PFSK-1 (cell line): ENCODE results near the gene FAM234B.

Source experiments
- FOXP2 ChIP-seq: optimal IDR thresholded peaks from 2 replicates; pipeline ENCODE3; 2011; ENCODE audit warnings: borderline replicate concordance, control low read depth, inconsistent platforms; ENCODE audit not compliant: insufficient read depth; ENCODE audit errors: extremely low read length, extremely low read depth
- POLR2AphosphoS5 ChIP-seq: IDR thresholded peaks from 2 replicates; pipeline ENCODE4 v1.6.1; 2012; ENCODE audit warnings: low read depth, mild to moderate bottlenecking, control low read depth, low read length, moderate library complexity
- SIN3A ChIP-seq: IDR thresholded peaks from 2 replicates; pipeline ENCODE4 v1.6.1; 2012; ENCODE audit warnings: mild to moderate bottlenecking, low read length, moderate library complexity, borderline replicate concordance; ENCODE audit not compliant: insufficient read depth
- TAF1 ChIP-seq: IDR thresholded peaks from 2 replicates; pipeline ENCODE4 v1.6.1; 2012; ENCODE audit warnings: low read length, control low read depth, borderline replicate concordance; ENCODE audit not compliant: insufficient read depth
- TF ChIP-seq, protein P1 (sequence below), 2 experiments: IDR thresholded peaks; 2 replicates each; pipeline versions ENCODE4 v1.6.1 to v1.8.0; 2011 to 2012; ENCODE audit warnings: low read depth in 2 of 2, low read length in 2 of 2, control low read depth in 1 of 2, inconsistent platforms in 1 of 2, mild to moderate bottlenecking in 1 of 2, moderate library complexity in 1 of 2; ENCODE audit not compliant: insufficient read depth in 1 of 2

The FAM234B gene

GRCh38 chr12:13075118-13075480 lies 30.9 kb downstream of the FAM234B start:
- TF ChIP-seq, protein P1, sequence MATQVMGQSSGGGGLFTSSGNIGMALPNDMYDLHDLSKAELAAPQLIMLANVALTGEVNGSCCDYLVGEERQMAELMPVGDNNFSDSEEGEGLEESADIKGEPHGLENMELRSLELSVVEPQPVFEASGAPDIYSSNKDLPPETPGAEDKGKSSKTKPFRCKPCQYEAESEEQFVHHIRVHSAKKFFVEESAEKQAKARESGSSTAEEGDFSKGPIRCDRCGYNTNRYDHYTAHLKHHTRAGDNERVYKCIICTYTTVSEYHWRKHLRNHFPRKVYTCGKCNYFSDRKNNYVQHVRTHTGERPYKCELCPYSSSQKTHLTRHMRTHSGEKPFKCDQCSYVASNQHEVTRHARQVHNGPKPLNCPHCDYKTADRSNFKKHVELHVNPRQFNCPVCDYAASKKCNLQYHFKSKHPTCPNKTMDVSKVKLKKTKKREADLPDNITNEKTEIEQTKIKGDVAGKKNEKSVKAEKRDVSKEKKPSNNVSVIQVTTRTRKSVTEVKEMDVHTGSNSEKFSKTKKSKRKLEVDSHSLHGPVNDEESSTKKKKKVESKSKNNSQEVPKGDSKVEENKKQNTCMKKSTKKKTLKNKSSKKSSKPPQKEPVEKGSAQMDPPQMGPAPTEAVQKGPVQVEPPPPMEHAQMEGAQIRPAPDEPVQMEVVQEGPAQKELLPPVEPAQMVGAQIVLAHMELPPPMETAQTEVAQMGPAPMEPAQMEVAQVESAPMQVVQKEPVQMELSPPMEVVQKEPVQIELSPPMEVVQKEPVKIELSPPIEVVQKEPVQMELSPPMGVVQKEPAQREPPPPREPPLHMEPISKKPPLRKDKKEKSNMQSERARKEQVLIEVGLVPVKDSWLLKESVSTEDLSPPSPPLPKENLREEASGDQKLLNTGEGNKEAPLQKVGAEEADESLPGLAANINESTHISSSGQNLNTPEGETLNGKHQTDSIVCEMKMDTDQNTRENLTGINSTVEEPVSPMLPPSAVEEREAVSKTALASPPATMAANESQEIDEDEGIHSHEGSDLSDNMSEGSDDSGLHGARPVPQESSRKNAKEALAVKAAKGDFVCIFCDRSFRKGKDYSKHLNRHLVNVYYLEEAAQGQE (IDR thresholded peaks at IDR 0.05; ENCODE audit: insufficient read depth in 1 of 2, low read depth in 2 of 2, low read length in 2 of 2) = no peak
- no peak for TF ChIP-seq FOXP2
- no peak for TF ChIP-seq POLR2AphosphoS5
- TF ChIP-seq TAF1 = no peak
- TF ChIP-seq SIN3A = no peak

- TF ChIP-seq SIN3A (no peak), TAF1 (no peak), FOXP2 (no peak), POLR2AphosphoS5 (no peak)
- TF ChIP-seq, protein P1 (IDR thresholded peaks at IDR 0.05; ENCODE audit: insufficient read depth in 1 of 2, low read depth in 2 of 2, low read length in 2 of 2) = no peak
These were observed 31.8 kb downstream of the FAM234B start for GRCh38 chr12:13075786-13076570.

DNA sequence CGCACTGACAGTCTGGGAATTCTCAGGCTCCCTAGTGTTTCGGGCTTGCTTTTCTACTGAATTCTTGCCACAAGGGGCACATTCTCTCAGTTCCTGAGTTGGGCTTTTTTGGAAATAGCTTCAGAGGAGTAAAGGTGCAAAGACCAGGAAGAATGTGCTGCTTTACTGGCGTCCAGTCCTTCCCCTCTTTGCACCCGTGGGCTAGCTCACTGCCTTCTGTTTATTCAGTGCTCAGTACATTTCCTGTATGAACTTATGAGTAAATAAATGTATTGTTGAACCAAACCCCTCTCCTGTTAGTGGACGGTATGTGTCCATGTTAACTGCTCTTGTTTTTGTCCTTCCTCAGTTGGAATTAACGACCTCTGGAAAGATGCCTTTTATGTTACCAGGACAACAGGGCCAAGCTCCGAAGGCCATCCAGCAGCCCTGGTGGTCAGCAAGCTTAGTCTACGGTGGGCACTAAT lies 35.3 kb downstream of the FAM234B start:
- TF ChIP-seq TAF1 (no peak), POLR2AphosphoS5 (no peak), SIN3A (no peak), FOXP2 (no peak)
- TF ChIP-seq, protein P1 (IDR thresholded peaks at IDR 0.05; ENCODE audit: insufficient read depth in 1 of 2, low read depth in 2 of 2, low read length in 2 of 2) = no peak

DNA sequence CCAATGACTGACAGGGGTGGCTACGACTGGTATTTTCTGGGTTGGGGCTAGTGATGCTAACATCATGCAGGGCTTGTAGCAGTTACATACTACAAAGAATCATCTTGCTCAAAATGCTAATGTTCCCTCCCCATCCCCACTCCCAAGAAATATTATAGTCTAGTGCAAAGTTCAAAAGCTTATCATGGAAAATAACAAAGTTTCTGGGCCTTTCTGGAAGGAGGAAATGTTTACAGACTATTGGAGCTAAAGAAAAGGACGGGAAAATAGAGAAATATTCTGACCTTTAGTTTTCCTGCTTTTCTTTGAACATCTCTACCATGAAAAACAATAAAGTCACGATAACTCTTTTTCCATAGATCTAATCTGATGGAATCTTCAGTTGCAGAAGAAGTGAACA lies 36.1 kb downstream of the FAM234B start:
- TF ChIP-seq, protein P1 (IDR thresholded peaks at IDR 0.05; ENCODE audit: insufficient read depth in 1 of 2, low read depth in 2 of 2, low read length in 2 of 2) = no peak
- TF ChIP-seq SIN3A (no peak), POLR2AphosphoS5 (no peak), TAF1 (no peak), FOXP2 (no peak)
